GM19035 (cell line): ENCODE results near the gene CDK4.
"Not testable (repeated sequence)": the region's sequence is repeated elsewhere in the genome, so short reads cannot be mapped to it uniquely, and the experiment has no call there.

Source experiments
- ATAC-seq: cut with Tn5 transposase; IDR thresholded peaks from one replicate; pipeline ENCODE4 v1.9.1; 2021; ENCODE audit not compliant: unreplicated experiment

Gene CDK4

GRCh38 chr12:57715036-57715748, 36.9 kb downstream of the CDK4 start:
- ATAC-seq: not testable (repeated sequence)

- no peak for ATAC-seq
Observed at GRCh38 chr12:57713209-57713608, 38.9 kb downstream of the CDK4 start.

- ATAC-seq: no peak
Observed at GRCh38 chr12:57712701-57713100, 39.4 kb downstream of the CDK4 start.

- no peak for ATAC-seq
Observed at GRCh38 chr12:57708296-57708695, 43.8 kb downstream of the CDK4 start.

- ATAC-seq: no peak
Observed at GRCh38 chr12:57707250-57707649, 44.9 kb downstream of the CDK4 start.

- no peak for ATAC-seq
Observed at GRCh38 chr12:57700317-57700716, 51.8 kb downstream of the CDK4 start.

- no peak for ATAC-seq
Observed at GRCh38 chr12:57698414-57698813, 53.7 kb downstream of the CDK4 start.
